Hematopoietic multipotent progenitor cell treated with erythropoietin and hydrocortisone succinate and interleukin-3 and kit ligand, for 17 days (in vitro differentiated cells): Measurements from ENCODE around the gene ACAP3.
A peak's percentile ranks its signal among the peaks of the same experiment; 100 is the strongest.

Source experiments
- DNase-seq: peaks from one replicate; pipeline ENCODE4 v3.0.0-alpha.2; 2015; ENCODE audit warnings: low spot score

ACAP3 gene

GRCh38 chr1:1344655-1345361, 37.1 kb upstream of the ACAP3 start:
- peak; percentile 35 for DNase-seq

- DNase-seq, result no peak
These were observed 36.2 kb upstream of the ACAP3 start for GRCh38 chr1:1343811-1344421.

- no peak for DNase-seq
These were observed 34.9 kb upstream of the ACAP3 start for GRCh38 chr1:1342584-1343115.

- DNase-seq, result no peak
These were observed 34.4 kb upstream of the ACAP3 start for GRCh38 chr1:1342061-1342562.

GRCh38 chr1:1341549-1342021, 33.9 kb upstream of the ACAP3 start:
- DNase-seq, result no peak

GRCh38 chr1:1340791-1341548, 33.2 kb upstream of the ACAP3 start:
- no peak for DNase-seq

GRCh38 chr1:1340185-1340584, 32.5 kb upstream of the ACAP3 start:
- DNase-seq, result no peak

- no peak for DNase-seq
These were observed 30.5 kb upstream of the ACAP3 start for GRCh38 chr1:1338278-1338677.

- DNase-seq, result no peak
These were observed 30.0 kb upstream of the ACAP3 start for GRCh38 chr1:1337793-1338147.

GRCh38 chr1:1336931-1337792, 29.4 kb upstream of the ACAP3 start:
- no peak for DNase-seq

- no peak for DNase-seq
These were observed 28.7 kb upstream of the ACAP3 start for GRCh38 chr1:1336446-1336845.

GRCh38 chr1:1335792-1336248, 28.1 kb upstream of the ACAP3 start:
- no peak for DNase-seq

- DNase-seq, result no peak
These were observed 27.6 kb upstream of the ACAP3 start for GRCh38 chr1:1335283-1335682.

GRCh38 chr1:1334835-1335234, 27.1 kb upstream of the ACAP3 start:
- no peak for DNase-seq

GRCh38 chr1:1333551-1334241, 26.0 kb upstream of the ACAP3 start:
- no peak for DNase-seq

- DNase-seq, result no peak
These were observed 25.2 kb upstream of the ACAP3 start for GRCh38 chr1:1332774-1333480.

- no peak for DNase-seq
These were observed 24.5 kb upstream of the ACAP3 start for GRCh38 chr1:1332031-1332755.

- no peak for DNase-seq
These were observed 23.6 kb upstream of the ACAP3 start, which contains the start of gene TAS1R3 for GRCh38 chr1:1331068-1331965. TSS of gene TAS1R3 (plus strand) at chr1:1331280. CDS start at chr1:1331346, 66 bp downstream.
